Activated gamma-delta T cell (primary cell): ENCODE data around the gene LIPA.
A peak's percentile ranks its signal among the peaks of the same experiment; 100 is the strongest.
"Not testable (repeated sequence)": the region's sequence is repeated elsewhere in the genome, so short reads cannot be mapped to it uniquely, and the experiment has no call there.

Experiments used
- DNase-seq: peaks from one replicate; lab custom pipeline; 2025; lab: John Stamatoyannopoulos, UW

LIPA gene

DNA sequence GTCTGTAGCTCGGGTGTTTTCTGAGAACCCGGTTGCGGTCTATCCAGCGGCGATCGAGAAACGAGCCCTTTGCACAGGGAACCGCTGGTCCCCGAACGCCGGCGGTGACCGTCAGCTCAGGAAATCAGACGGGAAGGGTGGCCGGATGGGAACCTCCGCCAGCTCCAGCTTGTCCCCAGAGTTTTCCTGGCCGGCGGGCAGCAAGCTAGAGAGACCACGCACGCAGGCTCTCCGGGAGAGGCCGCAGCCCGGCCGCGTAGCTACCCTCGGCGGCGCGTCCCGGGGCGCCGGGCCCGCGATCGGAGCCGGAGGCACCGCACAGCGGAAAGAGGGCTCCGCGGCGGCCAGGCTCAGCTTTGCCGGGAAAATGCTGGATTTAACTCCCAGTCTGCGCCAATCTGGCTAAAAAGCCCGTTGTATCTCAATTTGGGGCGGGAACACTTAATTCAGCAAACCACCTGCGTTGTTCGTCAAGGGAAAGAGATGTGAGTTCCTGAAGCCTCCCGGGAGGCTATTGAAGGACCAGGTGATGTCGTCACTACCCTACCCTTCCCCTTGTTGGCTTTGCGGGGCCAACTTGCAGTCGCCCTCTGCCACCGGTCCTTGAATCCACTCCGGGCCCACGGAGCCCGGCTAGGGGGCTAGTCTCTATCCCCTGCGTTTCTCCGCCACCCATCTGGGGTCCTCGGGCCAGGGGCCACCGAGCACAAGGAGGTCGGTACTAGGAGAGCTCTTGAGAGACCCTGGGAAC, 43.6 kb downstream of the LIPA start:
- no peak for DNase-seq

DNA sequence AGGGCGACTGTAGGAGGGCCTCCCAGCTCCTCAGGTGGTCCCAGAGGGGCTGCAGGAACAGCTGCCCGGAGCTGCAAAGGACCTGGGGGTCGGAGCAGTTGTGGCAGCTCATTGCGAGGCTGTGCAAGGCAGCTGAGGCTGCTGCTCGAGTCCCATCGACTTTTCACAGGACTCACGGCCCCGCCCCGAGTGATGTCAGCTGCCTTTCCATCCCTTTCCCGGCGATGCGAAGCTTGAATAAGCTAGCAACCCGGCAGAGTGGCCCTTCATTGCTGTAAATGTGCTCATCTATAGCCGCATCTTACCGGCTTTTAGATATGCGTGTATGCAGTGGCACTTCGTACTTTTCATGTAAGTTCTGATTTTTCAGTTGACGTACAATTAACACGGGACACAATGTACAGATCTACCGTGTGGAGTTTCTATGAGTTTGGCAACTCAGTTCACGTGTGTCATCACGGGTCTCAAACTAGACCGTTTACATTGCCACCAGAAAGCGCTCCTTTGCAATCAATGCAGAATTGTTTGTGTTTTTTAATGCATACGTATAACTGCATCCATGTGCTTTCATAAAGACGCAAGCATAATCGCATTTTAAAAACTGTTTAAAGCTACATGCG, 44.3 kb downstream of the LIPA start, which contains the start of gene CH25H:
Gene CH25H (minus strand): TSS at position 137 of the 620 bp plus-strand sequence. CDS start 25 bp downstream, at position 112.
- DNase-seq = peak; percentile 15

DNA sequence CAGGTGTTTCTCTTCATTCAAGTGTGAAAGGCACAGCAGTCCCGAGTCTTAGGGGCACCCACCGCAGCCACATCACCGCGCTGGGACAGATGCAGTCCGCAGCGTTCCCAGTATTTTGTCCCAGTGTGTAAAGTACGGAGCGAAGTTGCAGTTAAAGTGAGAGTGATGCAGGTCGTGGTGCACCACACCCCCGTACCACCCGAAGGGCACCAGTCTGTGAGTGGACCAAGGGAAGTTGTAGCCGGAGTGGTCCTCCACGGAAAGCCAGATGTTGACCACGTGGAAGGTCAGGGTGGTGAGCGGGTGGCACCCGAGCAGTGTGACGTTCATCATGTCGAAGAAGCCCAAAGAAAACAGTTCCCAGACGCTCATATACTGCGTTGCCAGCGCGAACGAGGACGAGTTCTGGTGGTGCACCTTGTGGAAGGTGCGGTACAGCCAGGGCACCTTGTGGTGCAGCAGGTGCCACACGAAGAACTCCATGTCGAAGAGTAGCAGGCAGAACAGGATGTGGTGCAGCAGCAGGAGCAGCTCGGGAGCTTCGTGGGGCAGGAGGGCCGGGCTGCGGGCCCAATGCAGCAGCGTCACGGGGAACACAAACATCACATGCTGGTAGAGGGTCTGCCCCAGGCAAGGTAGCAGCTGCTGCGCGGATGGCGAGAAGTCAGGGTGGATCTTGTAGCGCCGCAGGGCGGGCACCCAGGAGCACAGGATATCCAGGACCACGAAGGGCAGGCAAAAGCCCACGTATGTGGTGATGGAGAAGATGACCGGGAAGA, 45.0 kb downstream of the LIPA start:
- no peak for DNase-seq

DNA sequence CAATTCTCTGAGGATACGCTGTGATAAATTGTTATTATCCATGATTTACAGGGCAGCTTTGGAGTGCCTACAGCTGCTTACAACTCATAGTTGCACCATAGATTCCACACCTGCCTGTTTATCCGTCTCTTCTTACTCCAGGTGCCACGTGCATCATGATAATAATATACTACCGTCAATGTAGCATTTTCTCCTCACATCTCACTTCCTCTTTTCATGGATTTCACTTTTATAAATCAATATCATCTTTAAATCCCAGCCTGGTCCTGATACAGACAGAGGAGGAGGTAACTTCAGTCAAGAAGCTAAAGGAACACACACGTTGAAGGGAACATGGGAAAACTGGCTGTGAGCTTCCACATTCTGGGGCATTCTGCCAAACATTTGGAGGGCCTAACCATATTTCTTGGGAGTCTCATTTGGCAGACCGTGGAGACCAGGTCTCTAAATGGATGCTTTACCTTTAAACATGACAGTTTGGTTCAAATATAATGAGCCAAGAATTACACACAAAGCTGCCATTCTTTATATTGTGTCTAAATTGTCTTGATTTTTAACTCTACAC, 46.9 kb downstream of the LIPA start:
- DNase-seq = no peak

DNA sequence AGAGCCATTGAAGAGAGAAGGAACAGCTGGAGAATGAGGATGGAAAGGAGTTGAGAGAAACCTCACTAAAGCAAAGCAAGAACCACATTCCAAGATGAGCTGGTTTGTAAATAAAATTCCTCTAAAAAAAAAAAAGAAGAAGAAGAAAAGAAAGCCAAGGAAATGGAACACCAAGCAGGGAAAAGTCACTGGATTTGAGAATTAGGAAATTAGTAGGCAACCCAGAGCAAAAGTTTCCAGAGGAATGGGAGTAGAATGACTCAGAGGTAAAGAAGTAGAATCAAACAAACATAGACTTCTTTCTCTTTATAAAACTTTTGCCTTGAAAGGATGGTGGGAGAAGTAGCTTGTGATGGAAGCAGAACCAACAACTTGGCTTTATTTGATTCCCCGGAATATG, 48.3 kb downstream of the LIPA start:
- DNase-seq = no peak

DNA sequence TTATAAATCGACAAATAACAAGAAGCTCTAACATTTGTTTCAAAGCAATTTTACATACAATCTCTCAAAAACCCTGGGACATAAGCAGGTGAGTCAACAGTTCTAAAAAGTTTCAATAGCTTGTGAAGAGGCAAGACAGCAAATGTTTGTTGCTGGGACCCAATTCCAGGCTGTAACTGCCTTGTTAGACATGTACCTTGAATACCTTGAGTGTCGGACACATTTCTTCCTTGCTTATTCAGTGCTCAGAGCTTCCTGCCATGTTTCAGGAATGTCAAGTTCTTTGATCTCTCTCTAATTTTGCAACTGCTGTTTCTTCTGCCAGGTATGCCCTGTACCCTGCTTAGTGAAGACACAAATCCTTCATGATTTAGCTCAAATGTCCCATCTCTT, 49.5 kb downstream of the LIPA start:
- DNase-seq = no peak

DNA sequence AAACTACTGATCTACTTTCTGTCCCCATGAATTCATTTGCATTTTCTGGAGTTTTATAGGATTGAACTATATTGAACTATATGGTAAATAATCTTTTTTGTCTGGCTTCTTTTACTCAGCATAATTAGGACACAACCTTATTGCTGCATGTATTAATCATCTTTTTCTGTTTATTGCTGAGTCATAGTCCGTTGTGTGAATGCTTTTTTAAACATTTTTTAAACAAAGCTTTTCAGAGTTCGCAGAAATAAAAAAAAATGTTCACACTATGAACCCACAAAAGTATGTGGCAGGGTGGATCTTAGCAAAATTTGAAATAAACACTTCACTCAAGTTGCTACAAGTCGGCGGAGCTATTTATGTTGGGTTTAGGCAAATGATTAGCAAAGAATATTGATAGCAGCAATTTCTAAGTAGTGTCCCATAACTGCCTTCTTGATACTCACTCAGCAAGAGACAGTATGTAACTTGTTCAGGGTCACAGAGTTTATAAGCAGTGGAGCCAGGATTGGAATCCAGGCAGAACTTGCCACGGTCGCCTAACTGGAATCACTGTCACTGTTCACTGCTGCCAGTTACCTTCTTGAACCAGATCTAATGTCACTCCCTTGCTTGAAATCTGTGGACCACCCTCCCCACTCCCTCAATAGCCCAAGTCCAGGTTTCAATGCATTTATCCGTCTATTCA, 50.1 kb downstream of the LIPA start:
- DNase-seq = no peak

DNA sequence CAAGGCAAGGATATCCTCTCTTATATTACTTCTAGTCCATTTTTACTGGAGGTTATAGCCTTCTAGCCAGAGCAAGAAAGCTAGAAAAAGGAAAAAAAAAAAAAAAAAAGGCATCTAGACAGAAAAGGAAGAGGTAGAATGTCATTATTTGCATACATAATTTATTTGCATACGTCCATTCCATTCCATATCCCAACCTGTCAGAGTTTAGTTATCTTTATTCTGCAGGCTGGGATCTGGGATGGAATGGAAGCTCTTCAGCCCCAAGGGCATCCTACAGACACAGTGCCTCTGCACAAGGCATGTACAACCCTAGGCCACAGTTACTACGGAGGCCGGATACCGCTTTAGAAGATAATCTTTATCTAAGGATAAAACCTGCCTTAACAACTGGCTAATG, 54.1 kb downstream of the LIPA start:
- DNase-seq = no peak

DNA sequence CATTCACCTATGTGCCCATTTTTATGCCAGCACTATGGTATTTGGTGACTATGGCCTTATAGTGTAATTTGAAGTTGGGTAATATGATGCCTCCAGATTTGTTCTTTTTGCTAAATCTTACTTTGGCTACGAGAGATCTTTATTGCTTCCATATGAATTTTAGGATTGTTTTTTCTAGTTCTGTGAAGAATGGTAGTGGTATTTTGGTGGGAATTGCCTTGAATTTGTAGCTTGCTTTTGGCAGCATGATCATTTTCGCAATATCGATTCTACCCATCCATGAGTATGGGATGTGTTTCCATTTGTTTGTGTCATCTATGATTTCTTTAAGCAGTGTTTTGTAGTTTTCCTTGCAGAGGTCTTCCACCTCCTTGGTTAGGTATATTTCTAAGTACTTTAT, 60.3 kb downstream of the LIPA start:
- DNase-seq = not testable (repeated sequence)

DNA sequence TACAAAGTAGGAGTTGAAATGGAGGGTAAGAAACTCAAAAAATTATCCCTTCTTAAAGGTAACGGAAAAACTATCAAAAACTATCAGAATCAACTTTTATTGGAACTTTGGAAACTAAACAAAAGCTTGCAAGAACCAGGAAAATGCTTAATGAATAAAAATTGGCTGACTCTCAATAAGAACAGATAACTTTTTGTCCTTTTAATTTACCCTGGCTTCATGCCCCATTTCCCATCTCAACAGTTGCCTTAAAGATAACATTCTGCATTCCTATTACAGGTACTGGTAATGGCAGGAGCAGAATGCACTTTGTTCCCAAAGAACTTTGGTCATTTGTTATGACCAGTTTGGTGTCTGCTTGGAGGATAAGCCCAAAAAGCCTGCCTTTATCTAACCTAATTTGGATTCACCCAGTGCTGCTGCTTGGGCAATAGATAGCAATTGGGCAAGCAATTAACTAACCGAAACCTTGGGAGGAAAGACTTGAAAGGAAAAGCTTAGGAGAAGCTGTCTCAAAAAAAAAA, 62.3 kb downstream of the LIPA start:
- DNase-seq = no peak

DNA sequence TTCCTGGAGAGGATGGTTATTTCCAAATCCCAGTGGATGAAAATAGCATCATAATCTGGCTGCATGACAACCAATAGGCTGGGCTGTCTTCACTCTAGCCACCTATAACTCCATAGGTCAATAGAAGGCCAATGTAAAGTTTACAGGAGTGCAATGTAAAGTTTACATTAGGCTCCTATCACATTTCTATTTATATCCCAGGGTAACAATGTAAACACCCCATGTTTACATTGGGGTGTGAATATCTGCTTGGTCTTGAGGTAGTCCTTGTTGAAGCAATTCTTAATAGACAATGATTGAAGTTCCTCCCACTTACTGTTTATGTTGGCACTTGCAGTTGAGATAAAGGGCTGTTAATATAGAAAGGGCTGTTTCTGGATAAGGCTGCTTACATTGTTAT, 65.9 kb downstream of the LIPA start:
- DNase-seq = no peak

DNA sequence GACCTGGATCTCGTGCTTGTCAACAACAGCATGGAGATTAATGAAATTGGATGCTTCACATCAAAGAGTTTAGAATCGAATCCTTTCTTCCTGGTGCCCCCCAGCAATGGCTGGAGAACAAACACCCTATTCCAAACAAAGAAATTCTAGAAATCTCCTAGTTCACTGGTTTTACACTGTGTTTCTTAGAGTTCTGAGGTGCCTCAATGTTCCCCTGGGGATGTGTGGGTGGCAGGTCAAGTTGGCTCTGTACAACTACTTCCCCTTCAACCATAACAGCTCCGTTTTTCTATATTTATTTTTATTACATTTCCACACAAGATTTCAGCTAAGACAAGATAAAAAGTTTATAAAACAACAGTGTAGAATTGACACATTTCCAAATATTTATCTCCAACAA, 66.9 kb downstream of the LIPA start:
- DNase-seq = no peak

DNA sequence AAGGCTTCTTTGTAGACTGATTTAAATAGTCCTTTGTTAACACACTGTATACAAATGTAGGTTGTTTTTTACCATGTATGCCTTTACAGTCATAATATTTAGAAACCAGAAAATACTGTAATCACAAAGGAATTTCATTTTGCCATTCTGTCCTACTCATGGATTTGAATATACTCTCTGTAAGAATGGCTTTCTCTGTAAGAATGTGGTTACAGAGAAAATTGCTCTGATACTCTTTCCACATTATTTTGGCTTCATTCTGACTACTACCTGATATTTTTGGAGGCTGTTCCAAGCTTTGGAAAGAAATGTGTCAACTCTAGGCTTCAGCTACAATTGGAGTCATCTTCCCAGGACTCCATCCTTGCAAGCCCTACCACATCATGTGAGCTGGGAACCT, 68.0 kb downstream of the LIPA start:
- no peak for DNase-seq

DNA sequence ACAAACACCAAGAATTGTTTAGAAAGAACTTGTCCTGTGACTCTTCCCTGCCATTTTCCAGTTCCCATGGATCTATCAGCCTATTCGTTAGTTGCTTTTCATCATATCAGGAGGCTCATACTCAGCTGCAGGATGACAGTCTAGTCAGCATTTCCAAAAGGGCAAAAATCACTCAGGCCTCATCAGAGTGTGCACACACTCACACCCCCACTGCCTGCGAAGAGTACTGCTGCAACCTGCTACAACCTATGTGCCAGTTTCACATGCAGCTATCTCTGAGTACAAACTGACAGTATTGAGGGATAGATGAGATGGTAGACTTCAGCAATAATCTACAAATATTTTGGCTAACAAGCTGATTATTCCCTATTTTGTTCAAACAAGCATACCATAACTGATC, 68.7 kb downstream of the LIPA start:
- DNase-seq = no peak

DNA sequence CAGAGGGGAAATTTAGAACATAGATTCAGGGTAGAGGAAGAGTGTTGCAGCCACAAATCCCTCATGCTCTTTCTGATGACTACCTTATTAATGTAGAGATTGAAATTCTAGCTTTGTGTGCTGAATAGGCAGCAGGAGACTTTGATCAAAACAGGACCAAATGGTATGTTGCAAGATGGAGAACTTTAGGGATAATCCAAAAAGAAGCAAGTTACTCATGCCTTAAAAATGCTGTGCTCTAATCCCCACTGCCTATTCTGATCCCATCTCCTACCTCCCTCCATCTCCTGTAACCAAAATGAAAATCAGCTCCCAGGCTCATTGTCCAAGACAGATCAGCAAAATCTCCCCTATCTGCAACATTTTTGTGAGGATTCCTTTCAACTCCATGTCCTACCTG, 75.8 kb downstream of the LIPA start:
- DNase-seq = no peak

DNA sequence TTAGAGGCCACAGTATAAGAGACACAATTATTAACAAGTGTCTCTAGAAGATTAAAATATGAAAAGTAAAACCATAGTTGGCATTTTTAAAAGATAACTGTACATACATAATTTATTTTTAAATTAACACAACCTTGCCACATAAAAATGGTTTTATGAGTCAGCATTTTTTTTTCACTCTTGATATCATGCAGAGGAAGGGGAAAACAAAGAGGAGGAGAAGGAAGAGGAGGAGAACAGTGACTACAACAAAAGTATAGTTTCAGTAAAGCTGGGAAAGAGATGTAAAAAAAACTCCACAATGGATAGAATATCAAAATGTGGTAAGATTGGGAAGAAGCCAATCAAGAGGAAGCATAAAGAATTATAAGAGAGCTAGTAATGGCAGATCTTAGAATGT, 78.5 kb downstream of the LIPA start:
- no peak for DNase-seq

DNA sequence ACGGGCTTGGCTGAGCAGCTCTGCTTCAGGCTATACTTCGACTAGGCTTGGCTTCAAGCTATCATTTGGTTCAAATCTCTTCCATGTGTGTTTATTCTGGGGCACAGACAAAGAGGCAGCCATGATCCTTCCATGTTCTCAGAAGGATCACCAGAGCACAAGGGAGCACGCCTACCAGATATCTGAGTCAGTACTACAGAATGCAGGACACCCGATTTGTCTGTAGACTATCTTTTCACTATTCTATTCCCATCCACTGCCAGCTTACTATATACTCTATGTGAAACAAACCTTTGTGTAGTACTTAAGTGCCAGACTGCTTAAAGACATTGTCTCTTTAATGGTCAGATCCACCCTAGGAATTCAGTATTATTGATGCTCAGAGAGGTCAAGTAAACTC, 79.6 kb downstream of the LIPA start:
- no peak for DNase-seq

DNA sequence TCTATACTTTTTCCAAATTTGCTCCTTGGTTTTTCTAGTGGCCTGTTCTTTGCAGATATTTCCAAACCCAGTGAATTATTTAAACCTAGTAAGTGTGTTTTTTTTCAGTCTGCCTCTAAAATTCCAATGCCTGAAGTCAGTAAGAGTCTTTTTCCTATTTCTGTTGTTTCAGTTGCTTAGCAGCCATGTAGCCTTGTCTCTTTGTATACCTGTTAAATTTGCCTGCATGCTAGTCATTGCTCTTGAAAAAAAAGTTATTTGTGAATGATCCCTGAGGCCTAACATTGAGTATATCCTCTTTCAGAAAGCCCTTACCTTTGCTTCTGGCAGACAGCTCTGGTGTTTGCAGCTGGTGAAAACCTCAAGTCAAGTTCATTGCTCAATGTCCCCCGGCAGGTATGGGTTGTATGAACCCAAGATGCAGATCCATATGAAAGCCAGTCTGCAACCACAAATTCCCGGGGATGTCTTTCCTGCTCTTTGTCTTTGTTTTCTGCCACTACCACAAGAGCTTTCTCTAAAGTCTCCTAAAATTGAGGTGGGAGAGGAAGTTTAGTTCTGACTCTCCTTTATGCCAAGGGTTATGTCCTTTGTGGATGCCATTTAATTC, 80.2 kb downstream of the LIPA start:
- DNase-seq = no peak

DNA sequence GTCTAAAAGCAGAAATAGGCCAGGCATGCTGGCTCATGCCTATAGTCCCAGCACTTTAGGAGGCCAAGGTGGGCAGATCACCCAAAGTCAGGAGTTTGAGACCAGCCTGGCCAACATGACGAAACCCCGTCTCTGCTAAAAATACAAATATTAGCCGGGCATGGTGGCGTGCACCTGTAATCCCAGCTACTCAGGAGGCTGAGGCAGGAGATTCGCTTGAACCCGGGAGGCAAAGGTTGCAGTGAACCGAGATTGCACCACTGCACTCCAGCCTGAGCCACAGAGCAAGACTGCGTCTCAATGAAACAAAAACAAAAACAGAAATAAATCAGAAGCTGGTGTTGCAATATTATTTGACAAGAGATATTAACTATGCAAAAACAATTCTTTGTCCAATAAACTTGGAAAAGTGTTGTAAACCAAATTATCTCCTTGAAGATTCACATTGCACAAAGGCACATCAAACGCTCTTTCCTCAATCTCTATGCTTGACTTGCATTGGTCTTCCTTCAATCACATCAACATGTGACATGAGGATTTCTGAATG, 83.1 kb downstream of the LIPA start:
- DNase-seq = not testable (repeated sequence)

DNA sequence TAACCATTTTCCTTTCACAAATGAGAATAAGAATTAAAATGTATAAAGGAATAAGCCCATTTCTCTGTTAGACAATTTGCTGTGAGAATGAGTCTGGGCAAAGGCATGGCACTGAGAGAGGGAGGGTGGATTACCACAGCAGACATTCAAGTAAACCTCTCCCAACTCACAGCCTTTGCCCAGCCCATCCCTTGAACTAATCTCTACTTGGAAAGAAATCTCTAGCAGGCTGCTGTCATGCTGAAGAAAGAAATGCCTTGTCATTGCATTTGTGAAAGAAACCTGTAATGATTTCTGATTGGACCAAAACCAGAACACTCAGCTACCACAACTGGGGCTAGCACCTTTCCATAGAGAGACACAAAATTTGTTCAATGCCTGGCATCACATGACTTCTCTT, 83.7 kb downstream of the LIPA start:
- DNase-seq = no peak

DNA sequence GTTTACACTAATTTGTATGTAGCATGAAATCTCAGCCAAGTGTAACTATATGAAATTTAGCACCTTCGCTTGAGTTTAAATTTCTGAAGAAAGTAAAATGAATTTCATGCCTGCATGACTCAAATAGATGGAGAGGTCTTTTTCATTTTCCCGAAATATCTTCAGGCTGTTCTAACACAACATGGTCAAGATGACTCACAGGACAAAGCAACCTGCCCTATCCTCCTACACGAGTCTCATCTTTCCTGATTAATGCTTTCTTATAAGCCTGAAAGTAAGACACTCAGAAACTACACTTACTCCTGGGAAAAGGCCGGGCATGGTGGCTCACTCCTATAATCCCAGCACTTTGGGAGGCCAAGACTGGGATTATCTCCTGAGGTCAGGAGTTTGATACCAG, 85.7 kb downstream of the LIPA start:
- no peak for DNase-seq
